Measurements from ENCODE around the gene PTGFRN.

DNA sequence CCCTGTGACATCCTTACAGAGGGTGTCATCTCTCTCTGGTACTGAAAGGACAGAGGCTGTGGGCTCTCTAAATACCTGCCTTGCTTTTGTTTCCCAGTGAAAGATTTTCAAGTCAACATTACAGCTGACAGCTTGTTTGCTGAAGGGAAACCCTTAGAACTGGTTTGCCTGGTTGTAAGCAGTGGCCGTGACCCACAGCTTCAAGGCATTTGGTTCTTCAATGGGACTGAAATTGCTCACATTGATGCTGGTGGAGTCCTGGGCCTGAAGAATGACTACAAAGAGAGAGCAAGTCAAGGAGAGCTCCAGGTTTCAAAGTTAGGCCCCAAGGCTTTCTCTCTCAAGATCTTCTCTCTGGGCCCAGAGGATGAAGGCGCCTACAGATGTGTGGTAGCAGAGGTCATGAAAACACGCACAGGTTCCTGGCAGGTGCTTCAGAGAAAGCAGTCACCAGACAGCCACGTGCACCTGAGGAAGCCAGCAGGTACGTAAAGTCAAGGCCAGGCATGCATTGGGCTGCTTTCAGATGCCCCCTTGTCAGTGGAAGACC lies 103.7 kb downstream of the PTGFRN start:
- TF ChIP-seq, protein P1, sequence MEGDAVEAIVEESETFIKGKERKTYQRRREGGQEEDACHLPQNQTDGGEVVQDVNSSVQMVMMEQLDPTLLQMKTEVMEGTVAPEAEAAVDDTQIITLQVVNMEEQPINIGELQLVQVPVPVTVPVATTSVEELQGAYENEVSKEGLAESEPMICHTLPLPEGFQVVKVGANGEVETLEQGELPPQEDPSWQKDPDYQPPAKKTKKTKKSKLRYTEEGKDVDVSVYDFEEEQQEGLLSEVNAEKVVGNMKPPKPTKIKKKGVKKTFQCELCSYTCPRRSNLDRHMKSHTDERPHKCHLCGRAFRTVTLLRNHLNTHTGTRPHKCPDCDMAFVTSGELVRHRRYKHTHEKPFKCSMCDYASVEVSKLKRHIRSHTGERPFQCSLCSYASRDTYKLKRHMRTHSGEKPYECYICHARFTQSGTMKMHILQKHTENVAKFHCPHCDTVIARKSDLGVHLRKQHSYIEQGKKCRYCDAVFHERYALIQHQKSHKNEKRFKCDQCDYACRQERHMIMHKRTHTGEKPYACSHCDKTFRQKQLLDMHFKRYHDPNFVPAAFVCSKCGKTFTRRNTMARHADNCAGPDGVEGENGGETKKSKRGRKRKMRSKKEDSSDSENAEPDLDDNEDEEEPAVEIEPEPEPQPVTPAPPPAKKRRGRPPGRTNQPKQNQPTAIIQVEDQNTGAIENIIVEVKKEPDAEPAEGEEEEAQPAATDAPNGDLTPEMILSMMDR (conservative IDR thresholded peaks at IDR 0.05): no peak
- no peak for TF ChIP-seq ZFX (IDR thresholded peaks at IDR 0.05)

Data from C4-2B (cell line).